ENCODE data around the gene LPP.

The LPP gene

DNA sequence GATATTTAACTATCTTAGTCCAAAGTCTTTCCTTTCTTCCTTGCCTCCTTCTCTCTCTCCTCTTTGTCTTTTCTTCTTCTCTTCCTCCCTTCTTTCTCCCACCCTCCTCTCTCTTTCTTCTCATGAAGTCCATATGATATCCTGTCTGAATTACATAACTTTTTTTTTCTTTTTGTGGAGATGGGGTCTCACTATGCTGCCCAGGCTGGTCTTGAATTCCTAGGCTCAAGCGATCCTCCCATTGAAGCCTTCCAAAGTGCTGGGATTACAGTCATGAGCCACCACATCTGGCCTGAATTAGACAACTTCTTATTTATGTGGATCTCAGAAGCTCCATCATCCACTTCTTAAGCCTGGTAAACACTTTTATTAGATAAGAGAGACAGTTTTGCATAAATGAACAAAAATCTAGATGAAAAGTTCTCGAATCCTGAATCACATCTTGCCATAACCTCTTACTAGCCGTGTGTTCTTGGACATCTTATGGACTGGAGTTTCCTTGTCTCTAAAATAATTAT lies 206.5 kb downstream of the LPP start:
- DNase-seq (ENCODE audit: low read depth in 2 of 2), result no peak

- no peak for DNase-seq (ENCODE audit: low read depth in 2 of 2)
Measured at GRCh38 chr3:188361888-188362287, 207.9 kb downstream of the LPP start.

- DNase-seq (ENCODE audit: low read depth in 2 of 2), result peak in 1 of 2 experiments; percentile 45
Measured at GRCh38 chr3:188362405-188362831, 208.5 kb downstream of the LPP start.

GRCh38 chr3:188365184-188365583 lies 211.2 kb downstream of the LPP start:
- no peak for DNase-seq (ENCODE audit: low read depth in 2 of 2)

DNA sequence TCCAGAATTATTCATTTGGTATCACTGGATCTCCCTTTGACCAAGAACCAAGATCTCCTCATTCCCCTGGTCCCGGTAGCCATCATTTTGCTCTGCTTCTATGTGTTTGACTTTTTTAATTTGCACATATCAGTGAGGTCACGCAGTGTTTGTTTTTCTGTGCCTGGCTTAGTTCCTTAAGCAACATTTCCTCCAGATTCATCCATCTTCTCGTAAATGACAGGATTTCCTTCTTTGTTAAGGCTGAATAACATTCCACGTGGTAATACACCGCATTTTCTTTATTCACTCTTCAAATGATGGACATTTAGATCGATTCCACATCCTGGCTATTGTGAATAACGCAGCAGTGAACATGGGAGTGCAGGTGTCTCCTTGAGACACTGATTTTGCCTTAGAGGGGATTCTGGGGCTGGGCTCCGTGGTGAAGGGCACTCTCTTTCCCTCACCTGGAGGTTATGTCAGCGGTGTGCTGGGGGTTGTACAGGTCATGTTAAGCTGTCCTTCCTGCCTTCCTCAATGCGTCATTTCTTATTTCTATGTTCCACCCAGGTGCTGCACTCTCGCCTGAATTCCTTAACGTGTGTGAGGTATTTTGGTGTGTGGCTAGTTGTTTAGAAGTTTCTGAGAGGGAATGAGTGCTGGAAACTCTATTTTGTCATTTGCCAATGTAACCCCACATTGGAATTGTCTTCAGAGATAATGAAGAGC lies 212.2 kb downstream of the LPP start:
- DNase-seq (ENCODE audit: low read depth in 2 of 2), result no peak

GRCh38 chr3:188367678-188368077 lies 213.7 kb downstream of the LPP start:
- no peak for DNase-seq (ENCODE audit: low read depth in 2 of 2)

GRCh38 chr3:188369526-188369925 lies 215.6 kb downstream of the LPP start:
- DNase-seq (ENCODE audit: low read depth in 2 of 2), result no peak

GRCh38 chr3:188370081-188370830 lies 216.3 kb downstream of the LPP start:
- DNase-seq (ENCODE audit: low read depth in 2 of 2), result no peak

- DNase-seq (ENCODE audit: low read depth in 2 of 2), result no peak
Measured at GRCh38 chr3:188378786-188379185, 224.8 kb downstream of the LPP start.

- no peak for DNase-seq (ENCODE audit: low read depth in 2 of 2)
Measured at GRCh38 chr3:188380252-188380651, 226.3 kb downstream of the LPP start.

DNA sequence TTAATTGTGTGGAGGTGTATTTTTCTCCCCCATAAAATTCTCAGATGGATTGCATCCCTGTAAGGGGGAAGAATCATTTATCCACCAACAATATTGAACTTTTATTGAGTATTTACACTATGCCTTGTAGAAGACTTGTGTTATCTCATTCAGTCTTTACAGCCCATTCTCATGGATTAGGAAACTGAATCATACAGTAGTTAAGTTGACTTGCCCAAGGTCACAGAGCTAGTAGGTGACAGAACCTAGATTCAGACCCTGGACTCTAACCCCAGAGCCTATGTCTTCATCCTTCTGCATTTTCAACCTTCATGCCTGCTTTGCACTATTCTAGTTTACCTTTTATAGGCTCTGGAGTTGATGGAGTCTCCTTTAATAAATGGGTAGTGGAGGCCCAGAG lies 226.8 kb downstream of the LPP start:
- no peak for DNase-seq (ENCODE audit: low read depth in 2 of 2)

- DNase-seq (ENCODE audit: low read depth in 2 of 2), result no peak
Measured at GRCh38 chr3:188383748-188384147, 229.8 kb downstream of the LPP start.

DNA sequence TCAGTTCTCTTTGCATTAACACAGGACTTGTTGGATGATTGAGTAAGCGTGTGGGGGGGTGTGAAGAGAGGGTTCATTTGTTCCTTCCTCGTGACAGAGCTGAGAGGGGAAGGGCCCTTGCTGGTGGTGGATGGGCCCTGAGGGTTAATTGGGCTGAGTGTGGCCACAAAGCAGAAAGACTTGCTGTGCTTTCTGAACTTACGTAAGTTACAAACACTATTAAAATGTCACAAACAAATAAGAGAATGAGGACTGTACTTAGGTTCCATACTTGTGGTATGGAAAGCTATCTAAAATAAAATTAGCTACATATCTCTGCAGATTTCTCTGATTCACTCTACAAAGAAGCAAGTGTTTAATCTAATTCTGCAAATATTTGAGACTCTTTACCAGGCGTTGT lies 231.3 kb downstream of the LPP start:
- DNase-seq (ENCODE audit: low read depth in 2 of 2), result no peak

DNA sequence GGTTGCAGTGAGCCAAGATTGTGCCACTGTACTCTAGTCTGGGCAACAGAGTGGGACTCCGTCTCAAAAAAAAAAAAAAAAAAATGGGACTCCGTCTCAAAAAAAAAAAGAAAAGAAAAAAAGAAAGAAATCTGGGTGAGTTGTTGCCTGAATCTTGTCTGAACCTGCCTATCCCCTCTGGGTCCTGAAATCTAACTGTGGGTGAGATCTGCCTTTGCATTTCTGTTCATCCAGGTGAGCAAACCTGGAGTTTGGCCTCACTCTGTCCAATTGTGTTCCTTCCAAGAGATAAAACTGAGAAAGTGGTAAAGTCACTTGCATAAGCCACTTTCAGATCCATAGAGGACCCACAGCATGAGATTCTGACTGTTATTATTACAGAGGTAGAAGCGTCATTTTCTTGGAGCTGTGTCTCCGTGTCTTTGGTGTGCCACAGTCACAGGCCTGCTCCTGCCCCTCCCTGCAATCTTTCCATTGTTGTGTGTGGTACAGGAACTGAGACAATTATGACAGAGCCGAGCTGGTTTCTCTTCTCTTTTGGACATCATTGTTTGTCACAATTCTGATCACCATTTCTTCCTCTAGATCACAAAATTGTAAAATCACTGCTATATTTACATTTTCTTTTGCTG lies 235.9 kb downstream of the LPP start:
- DNase-seq (ENCODE audit: low read depth in 2 of 2), result no peak

DNA sequence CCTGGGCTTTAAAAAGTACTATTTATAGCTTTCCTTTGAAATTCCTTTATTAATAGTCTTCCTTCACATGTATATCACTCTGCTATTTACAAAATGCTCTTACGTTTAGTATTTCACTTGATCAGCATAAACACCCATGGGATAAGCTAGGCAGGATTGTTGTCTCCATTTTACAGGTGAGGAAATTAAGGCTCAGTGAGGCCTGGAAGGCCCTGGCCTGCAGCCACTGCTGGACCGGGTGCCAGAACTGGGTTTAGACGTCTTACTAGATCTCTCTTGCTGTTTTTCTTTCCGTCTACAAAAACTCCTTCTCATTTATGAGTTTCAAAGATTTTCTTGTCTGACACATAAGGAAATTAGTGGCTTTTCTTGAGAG lies 236.4 kb downstream of the LPP start:
- no peak for DNase-seq (ENCODE audit: low read depth in 2 of 2)

DNA sequence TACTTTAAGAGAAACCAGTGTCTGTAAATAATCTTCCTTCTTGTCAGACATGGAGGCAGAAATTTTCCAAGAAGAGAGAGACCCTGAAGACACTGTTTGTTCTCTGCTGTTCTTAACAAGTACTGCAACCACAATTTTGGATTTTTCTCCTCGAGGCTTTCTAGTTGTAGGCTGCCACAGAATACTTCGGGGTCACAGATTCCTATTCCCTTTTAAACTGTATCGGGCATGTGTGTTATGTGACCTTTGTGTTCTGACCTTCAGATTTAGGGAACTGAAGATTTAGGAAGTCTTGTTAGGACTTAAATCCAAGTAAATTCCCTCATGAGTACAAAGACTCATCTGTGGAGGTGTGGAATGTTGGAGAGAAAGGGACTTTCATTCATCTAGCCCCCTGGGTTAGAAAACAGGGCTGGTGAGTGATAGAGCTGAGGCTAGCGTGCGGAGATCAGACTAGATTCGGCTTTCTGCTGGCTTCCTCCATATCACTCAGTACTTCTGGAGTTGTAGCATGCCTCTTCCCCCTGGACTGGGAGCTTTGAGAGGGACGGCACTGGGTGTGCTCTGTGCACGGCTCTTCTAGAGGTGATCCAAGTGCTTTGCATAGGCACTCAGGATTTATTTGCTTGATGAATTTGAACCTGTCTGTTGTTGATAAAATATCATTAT lies 237.0 kb downstream of the LPP start:
- DNase-seq (ENCODE audit: low read depth in 2 of 2), result no peak

DNA sequence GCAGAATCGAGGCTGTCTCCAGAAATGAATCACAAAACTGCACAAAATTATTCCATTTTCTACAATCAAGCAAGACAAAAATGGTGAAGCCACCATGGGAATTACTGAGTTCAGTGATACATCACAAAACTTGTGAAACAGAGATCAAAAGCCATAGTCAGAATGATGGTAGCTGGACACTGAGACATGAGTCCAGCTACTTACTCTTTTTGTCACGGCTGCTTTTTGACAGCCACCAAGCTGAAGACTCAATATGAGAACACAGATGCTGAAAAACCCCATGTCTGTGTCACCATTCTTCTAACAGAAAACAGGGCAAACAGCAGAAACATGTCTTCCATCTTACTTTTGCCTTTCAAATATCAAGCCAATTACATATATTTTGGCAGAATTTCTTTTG lies 237.6 kb downstream of the LPP start:
- DNase-seq (ENCODE audit: low read depth in 2 of 2), result no peak

DNA sequence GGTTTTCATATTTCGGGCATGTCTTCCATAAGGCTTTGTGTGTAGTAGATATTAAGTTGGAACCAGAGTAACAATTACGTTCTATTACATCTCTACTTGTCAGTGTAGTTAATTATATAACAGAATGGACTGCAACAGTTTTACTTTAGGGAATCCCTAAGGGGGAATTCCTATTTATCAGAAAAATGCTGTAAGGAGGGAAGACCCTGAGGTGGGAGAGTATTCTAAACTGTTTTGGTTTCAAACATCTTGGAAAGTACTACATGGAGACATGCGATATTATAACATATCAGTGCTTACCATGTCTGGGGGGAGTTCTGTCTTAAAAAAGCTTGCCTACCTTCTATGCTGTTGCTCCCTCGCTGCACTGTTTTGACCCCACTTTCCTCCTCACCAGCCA lies 238.1 kb downstream of the LPP start:
- DNase-seq (ENCODE audit: low read depth in 2 of 2), result no peak

DNA sequence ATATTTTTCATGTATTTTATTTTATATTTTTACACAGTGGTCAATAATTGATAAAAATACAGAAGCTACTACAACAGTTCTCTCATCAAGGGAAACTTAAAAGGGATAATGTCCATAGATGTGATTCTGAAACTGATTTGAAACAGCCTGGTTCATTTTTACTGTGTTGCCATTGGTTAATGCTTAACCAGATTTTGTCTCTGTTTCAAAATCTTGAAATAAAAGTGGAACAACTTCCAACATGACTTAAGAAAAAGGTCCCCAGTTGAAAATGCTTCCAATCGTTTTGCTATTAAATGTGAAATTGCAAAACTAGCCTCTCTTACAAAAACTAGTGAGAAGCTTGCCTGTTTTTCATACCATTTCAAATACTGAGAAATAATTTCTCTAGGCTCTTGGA lies 240.7 kb downstream of the LPP start:
- DNase-seq (ENCODE audit: low read depth in 2 of 2), result no peak

- no peak for DNase-seq (ENCODE audit: low read depth in 2 of 2)
Measured at GRCh38 chr3:188396251-188396650, 242.3 kb downstream of the LPP start.

DNA sequence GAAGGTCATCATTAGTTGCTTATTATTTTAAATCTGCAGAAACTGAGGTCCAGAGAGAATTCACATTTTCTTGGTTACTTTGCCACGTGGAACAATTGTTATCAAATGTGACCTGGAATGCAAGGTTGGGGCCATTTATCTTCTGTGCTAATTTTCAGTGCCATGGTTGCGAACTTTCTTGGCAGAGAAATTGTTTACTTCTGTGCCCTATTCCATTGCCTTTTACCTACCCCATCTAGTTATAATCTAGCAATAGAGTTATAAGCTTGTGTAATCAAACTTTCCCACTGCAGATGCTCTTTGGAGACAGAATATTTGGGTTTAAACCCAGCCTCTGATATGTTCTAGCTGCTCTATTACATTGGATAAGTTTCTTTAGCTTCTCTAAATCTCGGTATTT lies 242.9 kb downstream of the LPP start:
- DNase-seq (ENCODE audit: low read depth in 2 of 2), result no peak

Data from fibroblast of skin of left biceps (primary cell).